ELF-1 (cell line): ENCODE results near the gene IPO5.

Source experiments
- DNase-seq: peaks from one replicate; pipeline ENCODE4 v3.0.0-alpha.2; 2016; ENCODE audit warnings: low read depth, low spot score

Gene IPO5

DNA sequence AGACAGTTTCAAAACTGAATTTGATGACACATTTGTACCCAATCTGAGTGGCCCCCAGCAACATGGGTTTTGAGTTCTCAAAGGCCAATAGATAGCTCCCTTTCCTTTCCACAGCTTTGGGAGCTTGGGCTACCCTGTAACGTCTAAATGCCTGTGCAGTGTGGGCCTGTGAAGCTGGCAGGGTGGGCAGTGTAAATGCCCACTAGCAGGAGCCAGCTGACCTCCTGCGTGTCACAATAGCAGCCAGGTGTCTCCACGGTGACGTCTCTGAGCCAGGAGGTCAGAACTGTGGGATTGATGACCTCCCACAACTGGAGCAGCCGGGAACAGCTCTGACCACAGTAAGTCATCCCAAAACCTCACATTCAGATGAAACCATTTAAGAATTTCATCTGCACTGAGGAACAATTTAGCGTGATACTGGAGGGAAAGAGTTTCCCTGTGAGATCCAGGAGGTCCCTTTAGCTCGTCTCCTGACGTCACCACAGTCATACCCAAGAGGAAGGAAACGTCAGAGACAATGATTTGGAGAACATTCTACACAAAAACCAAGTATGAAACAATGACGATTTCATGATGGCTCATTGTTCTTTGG lies at the start of gene IPO5:
IPO5 (plus strand) TSS at position 300 of the 595 bp plus-strand sequence. CDS start 23,022 bp downstream, outside the sequence.
- DNase-seq = no peak

DNA sequence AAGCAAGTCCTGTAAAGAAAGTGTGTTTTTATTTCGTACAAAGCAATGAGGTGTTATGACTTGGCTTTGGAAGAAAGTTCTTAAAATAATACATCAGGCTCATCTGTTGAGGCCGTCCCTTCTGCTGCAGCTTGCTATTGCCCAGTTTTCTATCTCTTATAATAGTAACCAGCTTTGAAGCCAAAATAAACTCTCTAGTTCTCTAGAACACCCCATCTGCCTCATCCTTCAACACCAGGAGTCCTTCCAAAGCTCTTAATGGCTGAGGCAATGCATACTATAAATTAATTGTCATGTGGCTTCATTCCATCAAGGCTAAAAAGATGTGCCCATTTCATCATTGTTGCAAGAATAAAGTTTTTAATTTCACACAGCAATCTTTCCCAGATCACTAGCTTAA lies 49.4 kb upstream of the IPO5 start:
- no peak for DNase-seq

DNA sequence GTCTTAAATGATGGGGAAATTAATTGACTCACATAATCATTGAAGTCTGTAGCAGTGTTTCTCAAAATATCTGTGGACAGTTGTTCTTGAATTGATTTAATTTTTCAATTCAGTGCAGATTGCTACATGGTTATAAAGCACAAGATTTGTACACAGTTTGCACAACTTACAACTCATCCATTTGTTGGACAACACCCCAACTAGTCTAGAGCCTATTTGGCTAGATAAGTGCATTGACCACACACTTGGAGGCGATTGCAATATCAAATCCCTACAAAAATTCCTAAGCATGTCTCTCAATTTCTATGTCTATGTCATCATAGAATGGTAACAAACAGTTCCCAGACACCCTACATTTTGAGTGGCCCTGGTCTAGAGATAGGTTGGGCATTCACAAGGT lies 48.0 kb upstream of the IPO5 start:
- no peak for DNase-seq

DNA sequence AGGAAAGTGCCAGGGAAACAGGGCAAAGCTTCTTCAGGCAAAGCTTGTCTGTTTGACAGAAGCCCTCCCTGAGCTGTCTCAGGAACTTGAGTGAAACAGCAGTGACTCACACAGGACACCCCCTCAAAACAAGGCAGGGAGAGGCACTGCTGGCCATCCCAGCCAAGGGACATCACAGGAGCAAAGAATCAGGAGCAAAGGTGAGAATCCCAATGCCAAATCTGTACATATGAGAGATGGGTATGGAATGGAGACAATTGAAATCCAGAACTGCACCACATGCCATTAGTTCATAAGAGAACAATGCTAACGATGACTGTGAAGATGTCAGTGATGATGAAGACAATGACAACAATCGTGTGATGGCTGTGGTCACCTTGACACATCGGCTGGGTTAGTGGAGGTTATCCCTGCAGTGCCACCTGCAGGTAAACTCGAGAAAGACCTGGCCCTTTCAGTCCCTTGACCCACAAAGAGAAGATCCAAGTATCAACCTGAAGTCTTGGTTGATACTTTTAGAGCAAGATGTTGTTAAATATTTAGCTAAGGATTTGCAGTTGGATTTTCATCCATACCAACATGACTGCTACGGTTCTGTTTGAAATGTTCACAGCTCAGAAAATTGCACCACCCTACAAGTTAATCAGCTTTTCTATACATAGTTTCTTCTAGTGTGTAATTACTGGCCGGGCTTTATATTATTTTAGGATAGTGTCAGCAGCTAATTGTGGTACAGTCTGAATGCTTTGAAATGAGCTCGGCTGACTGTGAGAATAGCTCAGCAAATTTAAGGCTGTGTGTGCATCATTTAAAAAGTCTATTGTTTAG lies 42.0 kb upstream of the IPO5 start:
- peak; percentile 67 for DNase-seq

DNA sequence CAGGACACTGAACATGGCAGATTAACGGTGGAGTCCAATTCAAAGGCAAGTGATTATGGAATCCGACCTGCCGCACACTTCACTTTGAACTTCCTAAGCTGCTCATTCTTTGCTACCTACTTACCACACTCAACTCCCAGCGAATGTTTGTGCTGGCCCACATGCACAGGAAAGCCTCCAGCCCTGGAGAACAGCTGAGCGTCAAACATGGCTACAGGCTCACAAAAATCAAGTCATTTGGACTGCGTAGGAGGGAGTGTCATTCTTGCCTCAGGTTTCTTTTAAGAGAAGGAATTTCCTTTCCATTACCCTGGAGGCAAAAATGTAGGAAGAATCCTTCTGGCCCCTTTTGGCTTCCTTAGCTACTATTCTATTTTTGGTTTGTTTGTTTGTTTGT lies 41.3 kb upstream of the IPO5 start:
- DNase-seq = peak; percentile 1

DNA sequence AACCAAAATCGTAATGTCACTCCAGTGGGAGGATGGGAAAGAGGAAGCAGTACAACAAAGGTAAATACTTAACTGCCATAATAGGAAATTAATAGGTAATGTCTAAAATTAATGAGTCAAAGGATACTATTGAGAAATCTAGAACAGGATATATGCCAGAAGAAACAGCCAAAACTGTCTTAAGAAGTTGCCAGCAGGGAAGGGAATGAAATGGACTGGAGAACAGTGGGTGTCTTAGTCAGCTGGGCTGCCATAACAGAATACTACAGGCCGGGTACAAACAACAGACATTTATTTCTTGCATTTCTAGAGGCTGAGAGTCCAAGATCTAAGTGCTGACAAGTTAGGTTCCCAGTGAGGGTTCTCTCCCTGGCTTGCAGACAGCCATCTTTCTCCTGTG lies 40.3 kb upstream of the IPO5 start:
- no peak for DNase-seq

DNA sequence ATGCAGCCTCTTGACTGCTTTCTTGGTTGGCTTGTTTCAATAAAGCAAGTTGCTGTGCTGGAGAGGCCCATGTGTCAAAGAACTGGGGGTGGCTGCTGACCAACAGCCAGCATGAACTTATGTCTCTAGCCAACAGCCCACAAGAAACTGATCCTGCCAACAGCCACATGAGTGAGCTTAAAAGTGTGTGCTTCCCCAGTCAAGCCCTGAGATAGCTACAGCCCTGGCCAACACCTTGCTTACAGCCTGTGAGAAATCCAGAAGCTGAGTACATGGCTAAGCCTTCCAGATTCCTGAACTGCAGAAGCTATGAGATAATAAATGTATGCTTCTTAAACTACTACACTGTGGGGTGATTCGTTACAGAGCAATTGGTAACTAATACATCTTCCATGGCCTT lies 38.9 kb upstream of the IPO5 start:
- no peak for DNase-seq

DNA sequence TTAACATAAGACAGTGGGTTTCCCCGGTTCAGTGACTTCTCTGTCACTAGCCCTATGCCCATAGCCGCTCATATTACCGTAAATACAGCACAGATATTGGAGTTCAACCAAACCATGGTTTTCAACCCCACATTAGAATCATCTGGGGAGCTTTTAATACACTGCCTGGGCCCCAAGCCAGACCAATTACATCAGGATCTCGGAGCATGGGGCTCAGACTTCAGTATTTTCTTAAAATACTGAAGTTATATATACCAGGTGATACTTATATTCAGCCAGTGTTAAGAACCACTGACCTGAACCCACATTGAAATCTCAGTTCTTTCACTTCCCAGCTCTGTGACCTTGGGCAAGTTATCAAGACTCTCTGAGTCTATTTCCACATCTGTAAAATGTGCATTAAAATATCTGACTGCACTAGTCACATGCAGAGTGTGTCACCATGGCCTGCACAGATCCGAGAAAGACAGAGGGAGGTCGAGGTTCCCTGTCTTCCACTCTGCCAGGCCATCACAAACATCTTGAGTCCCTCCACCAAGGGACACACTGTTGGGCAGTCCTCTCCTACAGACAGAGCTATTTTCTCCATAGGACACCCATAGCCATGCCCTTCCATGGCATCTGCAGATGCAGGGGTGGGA lies 32.2 kb upstream of the IPO5 start:
- DNase-seq = no peak

DNA sequence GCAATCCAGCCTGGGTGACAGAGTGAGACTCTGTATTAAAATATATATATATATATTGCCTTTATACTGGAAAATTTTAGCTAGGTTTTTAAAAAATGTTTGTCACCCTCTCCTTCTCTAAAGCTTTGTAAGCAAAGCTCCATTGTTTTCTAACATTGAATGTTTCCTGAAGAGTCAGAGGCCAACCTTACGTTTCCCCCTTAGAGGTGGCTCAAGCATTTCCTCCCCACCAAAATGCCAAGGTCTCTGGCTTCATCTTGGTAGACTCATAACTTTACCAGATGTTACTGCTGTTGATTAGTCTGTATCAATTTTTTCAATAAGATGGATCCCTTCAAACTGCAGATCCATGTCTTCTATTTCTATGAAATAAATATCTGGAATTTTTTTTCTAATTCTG lies 25.2 kb upstream of the IPO5 start:
- no peak for DNase-seq

DNA sequence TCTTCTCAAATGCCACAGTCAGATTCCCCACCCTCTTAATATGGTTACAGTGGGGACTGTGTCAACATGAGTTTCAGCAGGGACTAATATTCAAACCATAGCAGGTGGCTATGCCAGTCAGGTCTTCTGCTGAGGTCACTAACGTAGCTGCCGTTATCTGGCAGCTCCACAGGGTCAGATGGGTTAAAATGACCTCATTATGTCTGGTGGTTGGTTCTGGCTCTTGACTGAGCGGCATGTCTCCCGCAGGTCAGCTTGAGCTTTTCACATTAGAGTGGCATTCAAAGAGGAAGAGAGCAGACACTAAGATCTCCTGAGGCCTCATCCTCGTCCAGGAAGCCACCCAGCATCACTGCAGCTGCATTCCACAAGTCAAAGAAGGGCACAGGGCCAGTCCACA lies 21.4 kb upstream of the IPO5 start:
- DNase-seq = peak; percentile 16

DNA sequence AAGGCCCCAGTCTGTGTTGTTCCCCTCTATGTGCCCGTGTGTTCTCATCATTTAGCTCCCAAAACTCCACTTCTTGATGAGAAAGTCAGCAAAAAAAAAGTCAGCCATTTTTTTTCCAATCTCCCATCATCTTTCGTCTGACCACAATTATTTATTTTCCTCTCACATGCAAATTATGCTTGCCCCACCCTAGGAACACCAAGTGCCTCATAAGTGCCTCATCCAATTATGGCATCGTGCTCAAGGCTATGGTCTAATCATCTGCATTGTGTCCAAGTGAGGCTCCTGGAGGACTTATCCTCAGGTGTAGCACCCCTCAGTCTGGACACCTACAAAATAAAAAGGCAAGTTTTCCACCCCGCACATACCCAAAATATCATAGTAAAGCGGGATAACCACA lies 20.8 kb upstream of the IPO5 start:
- no peak for DNase-seq

DNA sequence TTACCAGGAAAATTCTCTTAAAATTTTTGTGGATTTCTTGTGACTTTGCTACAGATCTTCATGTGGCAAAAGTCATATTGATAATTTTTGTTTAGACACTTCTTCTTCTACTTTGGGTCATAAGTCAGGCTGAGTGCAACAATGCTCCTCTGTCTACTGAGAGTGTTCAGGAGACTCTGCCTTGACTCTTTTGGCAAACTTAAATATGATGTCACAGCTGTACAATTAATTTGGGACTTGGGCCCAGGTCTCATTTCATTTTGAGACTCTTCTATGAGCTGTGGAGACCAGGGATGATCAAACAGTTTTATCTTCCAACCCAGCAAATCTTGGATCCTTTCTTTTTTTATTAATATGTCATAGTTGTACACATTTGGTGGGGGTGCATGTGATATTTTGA lies 19.7 kb upstream of the IPO5 start:
- no peak for DNase-seq

DNA sequence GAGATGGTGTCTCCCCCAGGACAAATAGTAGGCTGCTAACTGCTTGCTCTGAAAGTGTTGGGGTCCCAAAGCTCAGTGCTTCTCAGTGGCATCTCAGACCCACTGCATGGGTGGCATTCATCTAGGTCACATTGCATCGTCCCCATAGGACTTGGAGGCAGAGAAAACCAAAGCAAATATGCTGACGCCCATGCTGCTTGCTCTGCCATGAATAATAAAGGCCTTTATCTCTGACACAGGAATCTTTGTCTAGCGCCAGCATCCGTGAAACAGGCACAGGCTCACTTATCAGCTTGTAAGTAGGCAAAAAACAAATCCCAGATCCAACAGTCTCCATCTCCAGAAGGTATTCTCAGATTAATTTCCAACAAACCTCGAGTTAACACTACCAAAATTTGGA lies 18.9 kb upstream of the IPO5 start:
- DNase-seq = no peak

DNA sequence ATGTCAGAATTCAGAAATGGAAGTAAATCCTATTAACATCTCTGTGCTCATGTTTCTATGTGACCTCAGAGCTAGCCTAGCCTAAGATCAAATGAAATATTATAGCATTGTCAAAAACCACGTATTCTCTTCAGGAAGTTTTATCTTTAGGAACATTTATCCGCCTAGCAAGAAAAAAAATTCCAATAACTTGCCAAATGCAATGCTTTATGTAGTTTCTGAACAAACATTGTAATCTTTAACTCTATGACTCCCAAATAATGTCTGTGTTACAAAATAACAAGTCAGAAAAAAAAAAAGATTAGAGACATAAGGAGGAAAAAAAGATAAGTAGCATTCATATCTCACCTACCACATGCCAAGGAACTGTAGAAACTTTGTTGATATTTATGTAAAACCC lies 18.4 kb upstream of the IPO5 start:
- no peak for DNase-seq

DNA sequence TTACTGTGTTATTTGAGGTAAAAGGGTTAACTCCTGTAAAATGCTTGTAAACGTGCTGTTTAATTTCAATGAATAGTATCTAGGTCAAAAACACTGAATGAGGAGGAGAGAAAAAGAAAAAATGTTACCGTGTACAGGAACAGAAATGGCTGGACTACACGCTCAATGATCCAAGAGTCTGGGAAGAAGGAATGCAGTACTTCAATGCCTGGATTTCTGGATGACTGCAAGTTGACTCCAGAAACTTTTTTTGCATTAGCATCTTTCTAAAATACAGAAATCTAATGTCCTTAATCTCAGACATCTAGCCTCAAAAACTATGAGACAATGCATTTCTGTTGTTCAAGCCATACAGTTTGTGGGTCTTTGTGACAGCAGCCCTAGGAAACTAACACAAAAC lies 17.4 kb upstream of the IPO5 start:
- DNase-seq = no peak

DNA sequence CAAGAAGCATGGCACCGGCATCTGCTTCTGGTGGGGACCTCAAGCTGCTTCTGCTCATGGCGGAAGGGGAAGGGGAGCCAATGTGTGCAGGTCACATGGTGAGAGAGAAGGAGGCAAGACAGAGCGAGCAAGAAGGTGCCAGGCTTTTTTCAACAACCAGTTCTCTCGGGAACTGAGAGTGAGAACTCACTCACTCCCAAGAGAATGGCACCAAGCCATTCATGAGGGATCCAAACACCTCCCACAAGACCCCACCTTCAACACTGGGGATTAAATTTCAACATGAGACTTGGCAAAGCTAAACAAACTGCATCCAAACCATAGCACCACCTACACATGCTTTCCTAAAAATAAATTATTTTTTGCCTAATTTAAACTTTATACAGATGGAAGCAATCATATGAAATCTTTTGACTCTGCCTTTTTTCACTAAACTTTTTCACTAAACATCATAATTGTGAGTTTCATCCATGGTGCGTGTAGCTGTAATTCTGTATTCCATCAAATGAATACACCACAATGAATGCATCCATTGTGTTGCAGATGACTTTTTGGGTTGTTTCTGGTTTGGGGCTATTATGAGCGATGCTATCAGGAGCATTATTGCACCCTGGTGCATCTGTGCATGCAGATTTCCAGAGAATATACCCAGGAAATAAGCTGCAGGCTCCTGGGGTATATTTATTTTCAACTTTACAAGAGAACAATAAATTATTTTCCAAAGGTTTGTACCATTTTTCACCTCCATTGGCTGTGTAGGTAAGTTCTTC lies 14.6 kb upstream of the IPO5 start:
- DNase-seq = no peak

DNA sequence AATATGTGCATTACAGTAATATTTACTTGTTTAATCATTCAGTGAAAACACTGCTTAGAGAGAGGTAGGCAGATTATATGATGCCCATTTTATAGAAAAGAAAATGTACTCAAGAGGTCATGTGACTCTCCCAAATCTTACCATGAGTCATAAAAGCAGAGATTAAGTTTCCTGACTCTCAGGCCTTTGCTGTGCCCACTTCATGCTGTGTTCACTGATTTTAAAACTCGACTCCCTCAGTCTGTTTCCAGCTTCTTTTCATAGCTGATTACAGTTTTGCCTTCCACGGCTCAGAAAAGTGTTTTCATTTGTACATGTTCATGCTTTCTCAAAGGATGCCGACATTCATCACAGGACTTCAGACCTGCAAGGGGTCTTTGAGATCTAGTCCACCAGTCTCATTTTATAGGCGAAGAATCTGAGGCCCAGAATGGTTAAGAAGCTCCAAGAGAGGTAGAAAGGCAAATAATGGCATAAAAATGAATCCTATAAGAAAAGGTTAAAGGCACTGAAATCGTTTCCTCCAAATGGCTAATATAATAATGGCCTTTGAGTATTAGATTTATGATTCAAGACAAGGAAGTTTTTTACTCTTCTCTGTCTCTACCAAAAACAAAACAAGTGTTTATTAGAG lies 9.0 kb upstream of the IPO5 start:
- DNase-seq = no peak

DNA sequence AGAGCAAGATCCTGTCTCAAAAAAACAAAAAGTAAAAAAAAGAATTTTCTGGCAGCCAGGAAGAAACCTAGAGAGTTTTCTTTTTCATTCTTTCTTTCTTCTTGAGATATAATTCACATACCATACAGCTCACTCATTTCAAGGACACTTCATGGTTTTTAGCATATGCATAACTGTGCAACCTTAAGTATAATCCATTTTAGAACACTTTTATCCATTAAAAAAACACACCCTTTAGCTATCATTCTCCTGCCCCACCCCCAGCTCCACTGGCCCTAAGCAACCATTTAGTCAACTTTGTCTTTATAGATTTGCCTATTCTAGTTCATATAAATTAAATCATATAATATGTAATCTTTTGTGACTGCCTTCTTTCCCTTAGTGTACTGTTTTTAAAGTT lies 8.1 kb upstream of the IPO5 start:
- DNase-seq = no peak

DNA sequence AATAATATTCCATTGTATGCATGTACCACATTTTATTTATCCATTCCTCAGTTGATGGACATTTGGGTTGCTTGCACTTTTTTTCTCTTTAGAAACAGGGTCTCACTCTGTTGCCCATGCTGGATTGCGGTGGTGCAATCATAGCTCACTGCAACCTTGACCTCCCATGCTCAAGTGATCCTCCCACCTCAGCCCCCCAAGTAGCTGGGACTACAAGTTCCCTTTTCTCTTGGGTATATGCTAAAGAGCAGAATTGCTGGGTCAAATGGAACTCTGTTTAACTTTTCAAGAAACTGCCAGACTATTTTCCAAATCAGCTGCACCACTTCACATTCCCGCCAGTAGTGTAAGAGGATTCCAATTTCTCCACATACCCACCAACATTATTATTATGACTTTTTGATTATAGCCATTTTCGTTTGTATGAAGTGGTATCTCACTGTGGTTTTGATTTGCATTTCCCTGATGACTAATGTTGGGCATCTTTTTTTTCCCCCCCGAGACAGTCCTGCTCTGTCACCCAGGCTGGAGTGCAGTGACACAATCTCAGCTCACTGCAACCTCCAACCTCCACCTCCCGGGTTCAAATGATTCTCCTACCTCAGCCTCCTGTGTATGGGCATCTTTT lies 7.6 kb upstream of the IPO5 start:
- DNase-seq = no peak

DNA sequence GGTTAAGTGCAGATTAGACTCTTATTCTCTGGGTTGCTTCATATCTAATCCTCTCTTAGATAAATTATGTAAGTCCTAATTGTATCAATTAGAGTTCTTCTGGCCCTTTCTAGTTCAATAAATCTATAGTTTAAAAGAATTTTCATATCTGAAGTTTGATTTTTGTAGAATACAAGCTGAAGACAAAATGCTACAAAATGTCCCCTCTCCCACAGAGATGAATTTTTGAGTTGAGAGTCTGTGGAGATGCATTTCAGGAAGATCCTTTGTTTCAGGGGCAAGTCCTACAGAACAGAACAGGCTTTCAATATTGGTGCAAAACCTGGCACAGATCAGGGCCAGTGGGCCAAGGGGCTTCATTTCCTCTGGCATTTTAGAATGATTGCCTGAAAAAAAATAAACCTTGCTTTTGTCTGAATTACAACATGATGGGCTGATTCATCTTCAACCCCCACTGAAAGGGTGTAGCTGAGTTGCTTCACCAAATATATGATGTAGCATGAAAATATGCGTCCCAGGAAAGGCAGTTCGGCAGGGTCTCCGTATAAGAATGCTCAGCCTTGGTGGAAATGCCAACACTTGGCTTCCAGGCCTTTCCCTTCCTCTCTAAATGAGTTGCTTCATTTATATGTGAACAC lies 6.4 kb upstream of the IPO5 start:
- DNase-seq = no peak

DNA sequence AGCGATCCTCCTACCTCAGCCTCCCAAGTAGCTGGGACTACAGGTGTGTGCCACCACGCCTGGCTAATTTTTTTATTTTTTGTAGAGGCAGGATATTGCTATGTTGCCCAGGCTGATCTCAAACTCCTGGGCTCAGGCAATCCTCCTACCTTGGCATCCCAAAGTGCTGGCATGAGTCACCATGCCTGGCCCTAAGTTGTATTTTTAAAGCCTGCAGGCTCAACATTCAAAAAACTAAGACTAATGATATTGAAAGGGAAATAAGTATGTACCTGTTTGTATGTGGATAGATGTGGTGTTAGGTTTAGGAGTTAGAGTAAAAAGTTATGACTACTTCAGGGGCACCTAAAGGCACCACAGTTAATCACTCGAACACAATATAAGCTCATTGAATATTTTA lies 5.4 kb upstream of the IPO5 start:
- DNase-seq = no peak
